ENCODE measurements around the gene RNF157.

DNA sequence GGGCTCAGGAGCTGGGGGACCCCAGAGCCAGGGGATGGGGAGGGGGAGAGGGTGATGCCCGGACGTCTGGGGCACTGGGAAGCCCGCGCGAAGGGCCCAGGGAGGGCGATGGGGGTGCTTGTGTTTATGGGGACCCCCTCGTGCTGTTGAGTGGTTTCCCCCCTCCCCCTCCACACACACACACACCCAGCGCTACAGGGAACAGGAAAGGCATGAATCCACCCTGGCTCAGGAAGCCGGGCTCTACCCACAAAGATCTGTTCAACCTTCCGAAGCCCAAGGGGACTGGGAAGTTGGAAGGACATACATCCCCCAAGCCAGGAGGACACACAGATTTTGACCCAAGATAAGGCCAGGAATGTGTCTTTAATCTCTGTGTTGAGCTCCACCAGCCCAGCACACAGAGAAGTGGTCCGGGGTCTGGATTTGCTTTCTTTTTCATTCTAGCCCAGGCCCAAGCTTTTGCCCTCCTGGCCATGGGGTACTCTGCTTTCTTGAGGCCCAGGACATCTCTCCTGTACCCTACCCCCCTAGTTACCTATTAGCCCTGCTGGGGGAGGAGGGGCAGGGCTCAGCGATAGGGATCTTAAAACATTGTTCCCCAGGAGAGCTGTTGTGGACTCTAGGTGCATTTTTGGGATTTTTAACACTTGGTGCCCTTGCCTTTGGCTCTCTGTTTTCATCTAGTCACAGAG lies 26.1 kb upstream of the RNF157 start:
- TF ChIP-seq POLR2AphosphoS5 (IDR thresholded peaks at IDR 0.05): no peak
- TF ChIP-seq, protein P1, sequence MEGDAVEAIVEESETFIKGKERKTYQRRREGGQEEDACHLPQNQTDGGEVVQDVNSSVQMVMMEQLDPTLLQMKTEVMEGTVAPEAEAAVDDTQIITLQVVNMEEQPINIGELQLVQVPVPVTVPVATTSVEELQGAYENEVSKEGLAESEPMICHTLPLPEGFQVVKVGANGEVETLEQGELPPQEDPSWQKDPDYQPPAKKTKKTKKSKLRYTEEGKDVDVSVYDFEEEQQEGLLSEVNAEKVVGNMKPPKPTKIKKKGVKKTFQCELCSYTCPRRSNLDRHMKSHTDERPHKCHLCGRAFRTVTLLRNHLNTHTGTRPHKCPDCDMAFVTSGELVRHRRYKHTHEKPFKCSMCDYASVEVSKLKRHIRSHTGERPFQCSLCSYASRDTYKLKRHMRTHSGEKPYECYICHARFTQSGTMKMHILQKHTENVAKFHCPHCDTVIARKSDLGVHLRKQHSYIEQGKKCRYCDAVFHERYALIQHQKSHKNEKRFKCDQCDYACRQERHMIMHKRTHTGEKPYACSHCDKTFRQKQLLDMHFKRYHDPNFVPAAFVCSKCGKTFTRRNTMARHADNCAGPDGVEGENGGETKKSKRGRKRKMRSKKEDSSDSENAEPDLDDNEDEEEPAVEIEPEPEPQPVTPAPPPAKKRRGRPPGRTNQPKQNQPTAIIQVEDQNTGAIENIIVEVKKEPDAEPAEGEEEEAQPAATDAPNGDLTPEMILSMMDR (IDR thresholded peaks at IDR 0.05): no peak

Measured in transverse colon (tissue), 4 donors.